Panc1 (cell line): ENCODE results near the gene MPND. TPM values are rescaled to one million over a fixed set of nuclear protein-coding genes. Genes with fewer than 3 reads are reported as not detected.

Source experiments
- ATAC-seq: fragments of 200-7000 bp; cut with Tn5 transposase; 2 replicates; pipeline ENCODE4 v1.9.1; 2020; ENCODE audit warnings: mild to moderate bottlenecking, moderate library complexity
- BruUV-seq: library from RNA; stranded (reverse); fragments of 400-500 nt; replicated peaks from 2 replicates; lab custom pipeline; 2021; lab: Mats Ljungman, UMichigan
- CTCF ChIA-PET: fragments of 300-600 bp; sonication (Branson Sonifier 250); formaldehyde crosslinking; loops from one replicate; lab custom pipeline; 2022; ENCODE audit warnings: antibody characterized with exemption; lab: Charles Lee
- POLR2A ChIA-PET: fragments of 300-600 bp; sonication (Branson Sonifier 250); formaldehyde crosslinking; loops from one replicate; lab custom pipeline; 2022; ENCODE audit warnings: antibody characterized with exemption; lab: Charles Lee
- DNase-seq: peaks from one replicate; pipeline ENCODE4 v3.0.0-alpha.2; 2010; ENCODE audit warnings: low read depth, low spot score
- H3K27ac ChIP-seq: 2 replicates; pipeline ENCODE4 v1.5.1; 2011; ENCODE audit warnings: mild to moderate bottlenecking, low read length, inconsistent platforms
- H3K27me3 ChIP-seq: fragments of 200-500 bp; sonication (Bioruptor generic); 2 replicates; pipeline ENCODE4 v1.6.0; 2014; ENCODE audit warnings: low read length, inconsistent platforms; ENCODE audit not compliant: control insufficient read depth, insufficient read depth
- H3K36me3 ChIP-seq: fragments of 200-500 bp; sonication (Bioruptor generic); 2 replicates; pipeline ENCODE4 v1.5.1; 2014; ENCODE audit warnings: inconsistent platforms, mild to moderate bottlenecking, low read length, moderate library complexity; ENCODE audit not compliant: control insufficient read depth, insufficient read depth
- H3K4me1 ChIP-seq: 2 replicates; pipeline ENCODE4 v1.5.1; 2011; ENCODE audit warnings: inconsistent platforms, mild to moderate bottlenecking, low read length, moderate library complexity; ENCODE audit not compliant: control insufficient read depth, insufficient read depth
- H3K4me3 ChIP-seq, 2 experiments: 2 replicates each; pipeline ENCODE4 v1.5.1; 2011 to 2012; ENCODE audit warnings: low read depth in 2 of 2, low read length in 2 of 2, mild to moderate bottlenecking in 2 of 2, inconsistent platforms in 1 of 2, moderate library complexity in 1 of 2
- H3K9me3 ChIP-seq: fragments of 200-500 bp; sonication (Bioruptor generic); 2 replicates; pipeline ENCODE4 v1.5.1; 2014; ENCODE audit warnings: low read depth, mild to moderate bottlenecking, inconsistent platforms, low read length, moderate library complexity; ENCODE audit not compliant: control insufficient read depth, insufficient read depth
- POLR2AphosphoS5 ChIP-seq: IDR thresholded peaks from 2 replicates; pipeline ENCODE4 v1.6.1; 2012; ENCODE audit warnings: mild to moderate bottlenecking, low read depth, low read length, moderate library complexity
- REST ChIP-seq, 2 experiments: IDR thresholded peaks; 2 replicates each; pipeline ENCODE4 v1.6.1; 2011 to 2012; ENCODE audit warnings: low read depth in 2 of 2, control low read depth in 1 of 2, low read length in 1 of 2, mild to moderate bottlenecking in 1 of 2, moderate library complexity in 1 of 2; ENCODE audit not compliant: insufficient read depth in 1 of 2
- SIN3A ChIP-seq: IDR thresholded peaks from 2 replicates; pipeline ENCODE4 v1.6.1; 2012; ENCODE audit warnings: low read depth, mild to moderate bottlenecking, low read length, moderate library complexity, borderline replicate concordance; ENCODE audit not compliant: insufficient read depth
- TCF7L2 ChIP-seq: IDR thresholded peaks from 2 replicates; pipeline ENCODE4 v1.6.1; 2011; ENCODE audit warnings: mild to moderate bottlenecking, low read depth, low read length, inconsistent platforms
- in situ Hi-C: cut with HindIII; loops from 2 replicates; pipeline ENCODE4 v1.10.0; 2016; ENCODE audit warnings: low sequenced_read_pairs, low pct_unique_long_range_greater_than_20kb
- intact Hi-C: fragments of 100-400 bp; cut with micrococcal nuclease; formaldehyde crosslinking; loops from one replicate; pipeline ENCODE4 v1.10.0; 2022; ENCODE audit not compliant: unreplicated experiment
- total RNA-seq: library from RNA; stranded (reverse); gene quantifications from one replicate; pipeline ENCODE4 v1.2.1, GENCODE V29; 2021; ENCODE audit not compliant: unreplicated experiment
- TF ChIP-seq, protein P1 (sequence below): fragments of 450-650 bp; IDR thresholded peaks from 2 replicates; pipeline ENCODE4 v1.5.1; 2017; ENCODE audit warnings: mild to moderate bottlenecking

MPND gene
- total RNA-seq, 1 experiment from 2014 or later = 22.9 TPM

- no peak overlapping the region for H3K27ac ChIP-seq
- TF ChIP-seq SIN3A (no peak), REST (IDR thresholded peaks at IDR 0.05; ENCODE audit: insufficient read depth in 1 of 2, low read depth in 2 of 2, low read length in 1 of 2) (no peak), POLR2AphosphoS5 (no peak), TCF7L2 (no peak)
- TF ChIP-seq, protein P1, sequence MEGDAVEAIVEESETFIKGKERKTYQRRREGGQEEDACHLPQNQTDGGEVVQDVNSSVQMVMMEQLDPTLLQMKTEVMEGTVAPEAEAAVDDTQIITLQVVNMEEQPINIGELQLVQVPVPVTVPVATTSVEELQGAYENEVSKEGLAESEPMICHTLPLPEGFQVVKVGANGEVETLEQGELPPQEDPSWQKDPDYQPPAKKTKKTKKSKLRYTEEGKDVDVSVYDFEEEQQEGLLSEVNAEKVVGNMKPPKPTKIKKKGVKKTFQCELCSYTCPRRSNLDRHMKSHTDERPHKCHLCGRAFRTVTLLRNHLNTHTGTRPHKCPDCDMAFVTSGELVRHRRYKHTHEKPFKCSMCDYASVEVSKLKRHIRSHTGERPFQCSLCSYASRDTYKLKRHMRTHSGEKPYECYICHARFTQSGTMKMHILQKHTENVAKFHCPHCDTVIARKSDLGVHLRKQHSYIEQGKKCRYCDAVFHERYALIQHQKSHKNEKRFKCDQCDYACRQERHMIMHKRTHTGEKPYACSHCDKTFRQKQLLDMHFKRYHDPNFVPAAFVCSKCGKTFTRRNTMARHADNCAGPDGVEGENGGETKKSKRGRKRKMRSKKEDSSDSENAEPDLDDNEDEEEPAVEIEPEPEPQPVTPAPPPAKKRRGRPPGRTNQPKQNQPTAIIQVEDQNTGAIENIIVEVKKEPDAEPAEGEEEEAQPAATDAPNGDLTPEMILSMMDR = no peak
- no peaks in the 10 kb centered on the region for H3K9me3 ChIP-seq
- in situ Hi-C loops = no loop called here
- H3K4me1 ChIP-seq = no peaks in the 10 kb centered on the region
- no peaks in the 10 kb centered on the region for H3K36me3 ChIP-seq
- BruUV-seq = no TSS peak
- POLR2A ChIA-PET = no interaction called here
- H3K27me3 ChIP-seq = no peaks in the 10 kb centered on the region
- no peak overlapping the region for H3K4me3 ChIP-seq
- CTCF ChIA-PET = no interaction called here
- ATAC-seq (no peak), DNase-seq (no peak)
- intact Hi-C loops = loop anchor here (2.0 kb wide), 1 partner anchor 84 kb away; no protein-coding TSS in a partner anchor
Measured at GRCh38 chr19:4350726-4351125, 7.4 kb downstream of the MPND start.

GRCh38 chr19:4352701-4353121, 9.3 kb downstream of the MPND start:
- Histone ChIP-seq H3K4me3 (no peak overlapping the region), H3K36me3 (no peaks in the 10 kb centered on the region), H3K4me1 (no peaks in the 10 kb centered on the region), H3K27me3 (no peaks in the 10 kb centered on the region), H3K9me3 (no peaks in the 10 kb centered on the region), H3K27ac (no peak overlapping the region)
- POLR2A ChIA-PET = no interaction called here
- intact Hi-C loops = no loop called here
- CTCF ChIA-PET = interaction anchor here (0.5 to 1.8 kb wide), 11 partner anchors 10 to 1302 kb away, joined by 3 to 15 read pairs (median 4); partner anchors contain the start of gene PLIN4
- TF ChIP-seq TCF7L2 (no peak), POLR2AphosphoS5 (no peak)
- TF ChIP-seq, protein P1 = peak; percentile 86
- DNase-seq (no peak), ATAC-seq (peak; percentile 66; the same call in 1 of the 2 replicates)
- BruUV-seq = no TSS peak
- in situ Hi-C loops = no loop called here
